Activated CD4-positive, alpha-beta memory T cell treated with anti-CD3 and anti-CD28 coated beads, Interleukin-2, amount 10 ng/mL, durations not matched to agents 7 days and 5 days (primary cell): ENCODE results near the gene SHOC1. TPM values are rescaled to one million over a fixed set of nuclear protein-coding genes. Genes with fewer than 3 reads are reported as not detected.
"Not testable (repeated sequence)": the region's sequence is repeated elsewhere in the genome, so short reads cannot be mapped to it uniquely, and the experiment has no call there.

Experiments
- CTCF ChIA-PET: fragments of 350-600 bp; sonication (Branson Sonifier 250); formaldehyde crosslinking; loops from one replicate; lab custom pipeline; 2021; ENCODE audit warnings: antibody characterized with exemption, inconsistent platforms; lab: Charles Lee
- POLR2A ChIA-PET: fragments of 350-600 bp; sonication (Branson Sonifier 250); formaldehyde crosslinking; loops from one replicate; lab custom pipeline; 2021; ENCODE audit warnings: antibody characterized with exemption; lab: Charles Lee
- DNase-seq: peaks from one replicate; pipeline ENCODE4 v3.0.0-alpha.2; 2020
- H3K27ac Mint-ChIP-seq: one replicate; pipeline ENCODE4 v1.8.0; 2021; ENCODE audit warnings: mild to moderate bottlenecking, mixed read lengths
- H3K27me3 Mint-ChIP-seq: one replicate; pipeline ENCODE4 v1.8.0; 2021; ENCODE audit warnings: mixed read lengths
- H3K36me3 Mint-ChIP-seq: one replicate; pipeline ENCODE4 v1.8.0; 2021; ENCODE audit warnings: low read depth, mixed read lengths
- H3K4me1 Mint-ChIP-seq: one replicate; pipeline ENCODE4 v1.8.0; 2021; ENCODE audit warnings: mixed read lengths
- H3K4me3 Mint-ChIP-seq: one replicate; pipeline ENCODE4 v1.8.0; 2021; ENCODE audit warnings: mild to moderate bottlenecking, mixed read lengths
- H3K9me3 Mint-ChIP-seq: one replicate; pipeline ENCODE4 v1.8.0; 2021; ENCODE audit warnings: mixed read lengths
- total RNA-seq, 2 experiments: library from RNA; stranded (reverse); gene quantifications; one replicate each; pipeline ENCODE4 v1.2.3, GENCODE V29; 2021

SHOC1 gene
- total RNA-seq, 2 experiments from 2014 or later: not detected

DNA sequence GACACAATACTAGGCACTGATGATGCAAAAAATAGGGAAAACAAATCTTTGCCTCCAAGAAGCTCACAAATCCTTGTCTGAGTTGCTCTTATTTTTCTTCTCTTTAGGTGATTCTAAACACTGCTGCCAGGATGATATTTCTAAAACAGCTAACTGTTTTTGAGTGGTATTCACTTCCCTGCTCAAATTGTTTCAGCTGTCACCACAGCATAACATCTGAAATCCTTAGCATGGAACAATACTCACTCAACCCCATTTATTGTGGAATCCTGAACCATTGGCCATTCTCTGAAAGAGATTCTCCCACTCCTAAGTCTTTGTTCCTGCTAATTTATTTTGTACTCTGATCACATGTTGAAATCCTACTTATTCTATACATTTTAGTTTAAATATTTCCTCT lies 4.8 kb upstream of the SHOC1 start:
- no peaks in the 10 kb centered on the region for H3K9me3 Mint-ChIP-seq
- CTCF ChIA-PET: interaction anchor here (0.6 kb wide), 1 partner anchor 53 kb away, joined by 5 read pairs; no protein-coding TSS in a partner anchor
- no peak overlapping the region for H3K27ac Mint-ChIP-seq
- H3K36me3 Mint-ChIP-seq: no peaks in the 10 kb centered on the region
- peaks cover 8% of the 10 kb centered on the region for H3K4me1 Mint-ChIP-seq
- no peak for DNase-seq
- H3K4me3 Mint-ChIP-seq: no peak overlapping the region
- POLR2A ChIA-PET: no interaction called here
- H3K27me3 Mint-ChIP-seq: no peaks in the 10 kb centered on the region

- no peaks in the 10 kb centered on the region for H3K27me3 Mint-ChIP-seq
- H3K9me3 Mint-ChIP-seq: no peaks in the 10 kb centered on the region
- no peak overlapping the region for H3K27ac Mint-ChIP-seq
- no peak for DNase-seq
- CTCF ChIA-PET: interaction anchor here (0.7 kb wide), 1 partner anchor 84 kb away, joined by 4 read pairs; no protein-coding TSS in a partner anchor
- H3K36me3 Mint-ChIP-seq: no peaks in the 10 kb centered on the region
- peaks cover under 1% of the 10 kb centered on the region for H3K4me1 Mint-ChIP-seq
- no peak overlapping the region for H3K4me3 Mint-ChIP-seq
- POLR2A ChIA-PET: no interaction called here
Observed at GRCh38 chr9:111798786-111799185, 4.0 kb upstream of the SHOC1 start.

GRCh38 chr9:111795557-111795839 lies 761 bp upstream of the SHOC1 start:
- ChIA-PET CTCF (no interaction called here), POLR2A (no interaction called here)
- Mint-ChIP-seq H3K9me3 (no peaks in the 10 kb centered on the region), H3K27me3 (no peaks in the 10 kb centered on the region), H3K4me3 (no peak overlapping the region), H3K4me1 (no peaks in the 10 kb centered on the region), H3K36me3 (no peaks in the 10 kb centered on the region), H3K27ac (no peak overlapping the region)
- no peak for DNase-seq

- not testable (repeated sequence) for H3K36me3 Mint-ChIP-seq
Observed at GRCh38 chr9:111791821-111792220, 2.9 kb downstream of the SHOC1 start.

GRCh38 chr9:111789881-111790280 lies 4.9 kb downstream of the SHOC1 start:
- POLR2A ChIA-PET: no interaction called here
- no peak for DNase-seq
- peaks cover 3% of the 10 kb centered on the region for H3K36me3 Mint-ChIP-seq
- no peak overlapping the region for H3K27ac Mint-ChIP-seq
- H3K9me3 Mint-ChIP-seq: no peaks in the 10 kb centered on the region
- H3K4me1 Mint-ChIP-seq: no peaks in the 10 kb centered on the region
- H3K27me3 Mint-ChIP-seq: no peaks in the 10 kb centered on the region
- no peak overlapping the region for H3K4me3 Mint-ChIP-seq
- CTCF ChIA-PET: no interaction called here

More at GRCh38 chr9:111791821-111792220, 2.9 kb downstream of the SHOC1 start:
- H3K4me1 Mint-ChIP-seq, POLR2A ChIA-PET, DNase-seq, CTCF ChIA-PET, H3K4me3 Mint-ChIP-seq, H3K27ac Mint-ChIP-seq, H3K9me3 Mint-ChIP-seq, H3K27me3 Mint-ChIP-seq: not testable (repeated sequence)

DNA sequence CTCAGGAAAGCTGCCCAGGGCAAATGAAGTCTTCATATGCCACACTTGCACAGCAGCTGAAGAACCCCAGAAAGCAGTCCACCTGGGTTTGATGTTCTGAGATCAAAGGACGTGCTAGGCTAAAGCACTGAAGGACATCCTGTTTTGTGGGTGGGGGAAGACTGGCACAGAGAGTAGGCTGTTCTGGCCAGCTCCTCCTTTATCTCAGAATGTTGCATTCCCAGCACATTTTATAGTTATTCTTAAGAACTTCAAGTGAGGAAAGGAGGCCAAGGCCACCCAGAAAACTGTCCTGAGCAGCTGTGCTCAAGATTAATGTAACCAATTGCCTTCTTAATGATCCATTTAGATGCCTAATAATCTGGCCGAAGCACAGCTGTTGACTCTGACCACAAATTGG lies 10.9 kb downstream of the SHOC1 start:
- Mint-ChIP-seq H3K27ac (no peak overlapping the region), H3K4me1 (no peaks in the 10 kb centered on the region), H3K36me3 (peaks cover 3% of the 10 kb centered on the region), H3K4me3 (no peak overlapping the region), H3K27me3 (no peaks in the 10 kb centered on the region), H3K9me3 (no peaks in the 10 kb centered on the region)
- DNase-seq: no peak
- ChIA-PET CTCF (no interaction called here), POLR2A (no interaction called here)

DNA sequence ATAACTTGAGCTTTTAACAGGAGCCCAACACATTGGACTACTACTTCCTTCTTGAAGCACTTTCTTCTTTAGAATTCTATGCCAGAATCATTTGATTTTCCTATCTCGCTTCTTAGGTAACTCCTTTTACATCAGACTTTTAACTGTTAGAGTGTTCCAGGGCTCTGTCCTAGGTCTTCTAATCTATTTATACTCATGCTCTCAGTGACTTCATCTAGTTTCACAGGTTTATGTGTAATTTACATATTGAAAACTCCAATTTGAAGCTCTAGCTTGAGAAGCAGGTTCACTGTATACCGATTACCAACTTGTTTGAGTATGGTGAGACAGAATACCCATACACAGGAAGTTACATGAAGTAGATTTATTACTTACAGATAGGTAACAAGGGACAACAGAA lies 11.3 kb downstream of the SHOC1 start:
- POLR2A ChIA-PET: no interaction called here
- no peaks in the 10 kb centered on the region for H3K4me1 Mint-ChIP-seq
- H3K36me3 Mint-ChIP-seq: peaks cover 3% of the 10 kb centered on the region
- no peak overlapping the region for H3K4me3 Mint-ChIP-seq
- H3K27me3 Mint-ChIP-seq: no peaks in the 10 kb centered on the region
- CTCF ChIA-PET: no interaction called here
- H3K9me3 Mint-ChIP-seq: no peaks in the 10 kb centered on the region
- no peak overlapping the region for H3K27ac Mint-ChIP-seq
- no peak for DNase-seq

- H3K4me1 Mint-ChIP-seq: no peaks in the 10 kb centered on the region
- H3K4me3 Mint-ChIP-seq: no peak overlapping the region
- H3K9me3 Mint-ChIP-seq: peaks cover 11% of the 10 kb centered on the region
- H3K27ac Mint-ChIP-seq: no peak overlapping the region
- DNase-seq: no peak
- ChIA-PET POLR2A (no interaction called here), CTCF (no interaction called here)
- peaks cover 11% of the 10 kb centered on the region for H3K36me3 Mint-ChIP-seq
- no peaks in the 10 kb centered on the region for H3K27me3 Mint-ChIP-seq
Observed at GRCh38 chr9:111766066-111766465, 28.7 kb downstream of the SHOC1 start.

DNA sequence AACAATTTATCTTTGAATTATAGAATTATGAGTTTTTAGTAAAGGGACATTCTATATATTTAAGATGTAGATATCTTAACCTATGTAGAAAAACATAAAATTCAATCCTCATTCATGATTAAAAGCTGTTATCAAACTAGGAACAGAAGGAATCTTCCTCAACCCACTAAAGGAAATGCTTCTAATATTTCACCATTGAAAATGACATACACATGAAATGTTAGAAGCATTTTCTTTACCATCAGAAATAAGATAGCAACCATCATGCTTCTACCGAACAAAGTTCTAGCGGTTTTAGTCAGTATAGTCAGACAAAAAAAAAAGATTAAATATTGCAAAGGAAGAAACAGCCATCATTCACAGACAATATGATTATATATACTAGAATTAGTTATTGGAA lies 32.2 kb downstream of the SHOC1 start:
- no peak for DNase-seq
- Mint-ChIP-seq H3K9me3 (peaks cover 9% of the 10 kb centered on the region), H3K4me3 (no peak overlapping the region), H3K27me3 (no peaks in the 10 kb centered on the region), H3K4me1 (peaks cover 1% of the 10 kb centered on the region), H3K36me3 (peaks cover 9% of the 10 kb centered on the region), H3K27ac (no peak overlapping the region)
- CTCF ChIA-PET: interaction anchor here (9.0 kb wide), 1 partner anchor 313 kb away, joined by 117 read pairs; no protein-coding TSS in a partner anchor
- POLR2A ChIA-PET: no interaction called here

- CTCF ChIA-PET: interaction anchor here (0.6 to 9.0 kb wide), 9 partner anchors 66 to 620 kb away, joined by 3 to 117 read pairs (median 3); partner anchors contain the start of gene HSDL2
- no peaks in the 10 kb centered on the region for H3K36me3 Mint-ChIP-seq
Observed at GRCh38 chr9:111759762-111760639, 34.7 kb downstream of the SHOC1 start.

GRCh38 chr9:111754800-111755199 lies 39.9 kb downstream of the SHOC1 start:
- DNase-seq: no peak
- H3K27ac Mint-ChIP-seq: no peak overlapping the region
- no peaks in the 10 kb centered on the region for H3K27me3 Mint-ChIP-seq
- peaks cover 5% of the 10 kb centered on the region for H3K36me3 Mint-ChIP-seq
- CTCF ChIA-PET: no interaction called here
- H3K4me3 Mint-ChIP-seq: no peak overlapping the region
- no peaks in the 10 kb centered on the region for H3K4me1 Mint-ChIP-seq
- POLR2A ChIA-PET: no interaction called here
- H3K9me3 Mint-ChIP-seq: peaks cover 11% of the 10 kb centered on the region

More at GRCh38 chr9:111759762-111760639, 34.7 kb downstream of the SHOC1 start:
- H3K9me3 Mint-ChIP-seq: no peaks in the 10 kb centered on the region
- POLR2A ChIA-PET: interaction anchor here (1.9 kb wide), 1 partner anchor 315 kb away, joined by 5 read pairs; no protein-coding TSS in a partner anchor
- no peak overlapping the region for H3K4me3 Mint-ChIP-seq
- peak; percentile 40 for DNase-seq
- no peaks in the 10 kb centered on the region for H3K27me3 Mint-ChIP-seq
- peaks cover 1% of the 10 kb centered on the region for H3K4me1 Mint-ChIP-seq
- H3K27ac Mint-ChIP-seq: no peak overlapping the region

GRCh38 chr9:111752455-111752854 lies 42.3 kb downstream of the SHOC1 start:
- peaks cover 11% of the 10 kb centered on the region for H3K9me3 Mint-ChIP-seq
- peaks cover 5% of the 10 kb centered on the region for H3K36me3 Mint-ChIP-seq
- H3K4me1 Mint-ChIP-seq: no peaks in the 10 kb centered on the region
- ChIA-PET CTCF (interaction anchor here (1.3 kb wide), 1 partner anchor 345 kb away, joined by 3 read pairs; no protein-coding TSS in a partner anchor), POLR2A (interaction anchor here (0.7 kb wide), 1 partner anchor 571 kb away, joined by 3 read pairs; no protein-coding TSS in a partner anchor)
- H3K27me3 Mint-ChIP-seq: no peaks in the 10 kb centered on the region
- no peak for DNase-seq
- H3K4me3 Mint-ChIP-seq: no peak overlapping the region
- no peak overlapping the region for H3K27ac Mint-ChIP-seq
